Stimulated activated naive CD4-positive, alpha-beta T cell (primary cell): ENCODE measurements around the gene EXOC3.

Source experiments
- DNase-seq, 6 experiments: peaks; one replicate each; lab custom pipeline; 2025; lab: John Stamatoyannopoulos, UW

Gene EXOC3

DNA sequence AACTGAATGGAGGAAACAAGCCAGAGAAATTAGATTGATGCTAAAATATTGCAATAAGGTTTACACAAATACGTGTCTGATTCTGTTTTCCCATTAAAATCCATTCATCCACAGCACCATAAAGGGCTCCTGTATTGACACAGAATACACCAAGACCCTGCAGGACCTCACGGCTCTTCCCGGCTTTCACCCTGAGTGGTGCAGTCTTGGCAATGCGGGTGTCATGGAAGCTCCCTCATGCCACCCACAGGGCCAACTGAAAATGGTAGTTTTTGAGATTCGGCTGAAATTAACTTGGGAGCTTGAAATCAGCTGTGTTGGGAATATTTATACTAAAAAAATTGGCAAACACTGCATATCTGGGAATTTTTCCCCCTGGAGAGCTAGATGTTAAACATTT is 17.3 kb upstream of the EXOC3 start:
- no peak for DNase-seq

DNA sequence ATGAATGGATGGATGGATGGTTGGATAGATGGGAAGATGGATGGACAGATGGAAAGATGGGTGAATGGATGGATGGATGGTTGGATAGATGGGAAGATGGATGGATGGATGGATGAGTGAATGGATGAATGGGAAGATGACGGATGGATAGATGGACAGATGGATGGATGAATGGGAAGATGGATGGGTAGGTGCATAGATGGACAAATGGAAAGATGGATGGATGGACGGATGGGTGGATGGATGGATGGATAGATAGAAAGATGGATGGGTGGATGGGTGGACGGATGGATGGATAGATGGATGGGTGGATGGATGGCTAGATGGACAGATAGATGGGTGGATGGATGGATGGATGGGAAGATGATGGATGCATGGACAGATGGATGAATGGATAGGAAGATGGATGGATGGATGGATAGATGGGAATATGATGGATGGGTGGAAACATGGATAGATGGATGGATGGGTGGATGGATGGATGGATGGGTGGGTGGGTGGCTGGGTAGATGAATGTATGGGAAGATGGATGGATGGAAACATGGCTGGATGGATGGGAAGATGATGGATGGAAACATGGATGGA is 16.5 kb upstream of the EXOC3 start:
- DNase-seq = no peak

DNA sequence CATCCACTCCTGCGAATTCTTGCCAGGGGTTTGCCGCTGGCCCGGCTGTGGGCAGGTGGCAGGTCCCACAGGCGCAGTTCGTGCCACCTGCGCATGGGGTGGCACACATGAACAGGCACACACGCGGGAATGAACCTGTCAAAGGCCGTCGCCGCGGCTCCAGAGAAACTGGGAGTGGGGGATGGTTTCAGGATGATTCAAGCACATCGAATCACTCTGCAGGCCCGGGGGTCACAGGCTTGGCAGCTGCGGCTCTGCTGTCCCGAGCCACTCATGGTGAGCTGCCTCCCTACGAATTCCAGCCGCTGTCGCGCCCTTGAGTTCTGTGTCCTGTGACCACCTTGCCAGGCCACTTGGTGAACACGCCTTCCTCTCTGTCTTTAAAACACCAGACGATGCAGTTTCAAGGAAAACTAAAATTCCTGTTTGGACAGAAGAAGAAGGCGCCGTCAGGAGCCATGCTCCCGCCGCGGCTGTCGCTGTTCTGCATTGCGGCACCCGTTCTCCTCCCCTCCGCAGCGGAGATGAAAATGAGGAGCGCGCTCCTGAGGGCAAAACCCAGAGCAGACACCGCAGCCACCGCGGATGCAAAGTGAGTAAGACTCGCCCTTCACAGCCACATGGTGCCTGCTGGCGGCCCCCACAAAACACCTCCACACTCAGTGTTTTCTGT is 15.4 kb upstream of the EXOC3 start:
- no peak for DNase-seq

DNA sequence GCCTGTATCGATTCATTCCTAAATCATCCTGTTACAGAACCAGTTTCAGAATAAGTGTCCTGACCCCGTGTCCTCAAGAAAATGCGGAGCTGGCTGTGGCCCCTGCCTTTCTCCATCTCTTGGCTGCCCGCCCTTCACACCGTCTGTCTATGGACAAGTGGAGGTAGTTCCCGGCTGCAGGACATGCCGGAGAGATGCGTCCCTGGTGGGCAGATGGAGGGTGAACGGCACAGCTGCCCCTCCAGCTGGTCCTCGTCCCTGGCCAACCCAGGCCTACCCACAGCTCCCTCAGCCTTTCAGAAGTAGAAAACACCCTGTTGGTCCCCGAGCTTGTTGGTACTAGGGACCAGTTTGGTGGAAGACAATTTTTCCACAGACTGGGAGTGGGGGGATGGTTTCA is 14.8 kb upstream of the EXOC3 start:
- DNase-seq = no peak

DNA sequence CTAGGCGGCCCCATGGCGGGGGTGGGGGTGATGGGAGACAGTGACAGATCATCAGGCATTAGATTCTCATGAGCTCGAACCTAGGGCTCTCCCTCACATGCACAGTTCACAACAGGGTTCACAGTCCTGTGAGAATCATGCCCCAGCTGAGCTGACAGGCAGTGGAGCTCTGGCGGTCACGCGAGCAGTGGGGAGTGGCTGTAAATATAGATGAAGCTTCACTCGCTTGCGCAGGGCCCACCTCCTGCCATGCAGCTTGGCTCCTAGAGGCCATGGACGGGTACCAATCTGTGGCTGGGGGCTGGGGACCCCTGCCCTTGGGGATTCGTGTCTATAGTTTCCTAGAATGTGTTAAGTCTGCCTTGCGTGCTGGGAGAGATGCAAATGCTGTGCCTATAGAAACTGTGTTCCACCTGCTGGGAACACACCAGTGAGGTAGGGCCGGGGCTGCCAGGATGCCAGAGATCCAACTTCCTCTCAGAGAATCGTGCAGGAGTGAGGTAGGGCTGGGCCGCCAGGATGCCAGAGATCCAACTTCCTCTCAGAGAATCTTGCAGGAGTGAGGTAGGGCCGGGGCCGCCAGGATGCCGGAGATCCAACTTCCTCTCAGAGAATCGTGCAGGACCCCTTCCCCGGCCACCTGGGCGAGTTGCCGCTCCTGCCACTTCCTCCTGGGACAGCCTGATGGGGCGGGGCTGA is 14.1 kb upstream of the EXOC3 start:
- DNase-seq = no peak

DNA sequence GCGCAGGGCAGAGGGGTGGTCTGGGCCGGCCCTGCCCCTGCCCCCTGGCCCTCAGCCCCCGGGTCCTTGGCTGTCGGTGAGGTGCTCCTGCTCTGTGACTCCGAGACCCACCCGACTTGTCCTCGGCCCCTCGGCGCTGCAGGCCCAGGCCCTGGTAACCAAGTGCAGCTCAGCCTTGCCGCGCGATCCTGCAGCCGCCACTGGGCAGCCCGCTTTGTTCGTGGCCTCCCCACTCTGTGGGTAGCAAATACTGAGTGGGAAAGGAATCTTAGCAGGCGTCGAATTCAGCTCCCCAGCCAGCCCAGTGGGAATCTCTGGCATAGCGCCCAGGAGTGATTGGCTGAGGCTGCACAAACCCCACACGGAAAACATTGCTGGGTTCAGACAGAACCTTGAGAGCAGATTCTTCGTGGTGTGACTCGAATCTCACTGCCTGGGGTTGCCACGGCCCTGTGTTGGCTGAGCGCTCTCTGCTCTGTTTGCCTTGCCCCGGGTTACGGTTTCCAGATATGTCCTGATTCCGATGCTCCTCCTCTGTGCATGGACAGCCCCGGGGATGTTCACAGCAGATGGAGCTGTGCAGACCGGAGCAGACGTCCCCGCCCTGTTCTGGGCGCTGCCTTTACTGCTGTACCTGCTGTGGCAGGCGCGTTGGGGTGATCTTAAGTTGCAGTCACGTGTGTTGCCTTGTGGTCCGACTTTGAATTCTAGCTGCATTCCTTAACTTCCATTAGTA is 13.4 kb upstream of the EXOC3 start:
- no peak for DNase-seq

DNA sequence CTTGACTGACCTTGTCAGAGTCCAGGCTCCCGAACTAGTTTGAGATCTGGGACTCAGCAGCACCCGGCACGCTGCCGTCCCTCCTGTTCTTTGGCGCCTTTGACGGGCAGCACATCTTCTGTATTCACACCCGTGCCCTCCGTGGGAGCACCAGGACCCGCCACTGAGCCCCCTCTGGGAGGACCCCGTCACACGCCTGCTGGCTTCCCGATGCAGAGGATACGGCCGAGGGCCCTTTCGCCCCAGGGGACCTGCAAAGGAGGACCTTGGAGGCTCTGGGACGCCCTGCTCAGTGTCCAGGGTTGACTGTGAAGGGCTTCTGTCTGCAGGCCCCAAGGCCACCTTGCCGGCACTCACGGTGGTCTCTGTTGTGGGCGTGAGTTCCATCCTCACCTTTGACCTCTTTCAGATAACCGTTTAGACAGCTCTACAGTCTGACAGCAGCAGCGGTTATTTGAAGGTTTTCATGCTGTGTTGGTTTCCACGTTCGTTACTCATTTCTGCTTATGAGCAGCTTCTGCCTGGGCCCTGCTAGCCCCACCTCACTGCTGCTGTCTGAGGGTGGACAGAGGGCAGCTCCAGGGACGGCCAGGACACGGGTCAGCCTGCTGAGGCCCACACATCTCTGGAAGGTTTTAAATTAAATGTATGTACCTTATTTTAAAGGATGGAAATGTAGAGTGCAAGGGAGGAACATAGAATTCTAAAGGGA is 12.6 kb upstream of the EXOC3 start:
- no peak for DNase-seq

DNA sequence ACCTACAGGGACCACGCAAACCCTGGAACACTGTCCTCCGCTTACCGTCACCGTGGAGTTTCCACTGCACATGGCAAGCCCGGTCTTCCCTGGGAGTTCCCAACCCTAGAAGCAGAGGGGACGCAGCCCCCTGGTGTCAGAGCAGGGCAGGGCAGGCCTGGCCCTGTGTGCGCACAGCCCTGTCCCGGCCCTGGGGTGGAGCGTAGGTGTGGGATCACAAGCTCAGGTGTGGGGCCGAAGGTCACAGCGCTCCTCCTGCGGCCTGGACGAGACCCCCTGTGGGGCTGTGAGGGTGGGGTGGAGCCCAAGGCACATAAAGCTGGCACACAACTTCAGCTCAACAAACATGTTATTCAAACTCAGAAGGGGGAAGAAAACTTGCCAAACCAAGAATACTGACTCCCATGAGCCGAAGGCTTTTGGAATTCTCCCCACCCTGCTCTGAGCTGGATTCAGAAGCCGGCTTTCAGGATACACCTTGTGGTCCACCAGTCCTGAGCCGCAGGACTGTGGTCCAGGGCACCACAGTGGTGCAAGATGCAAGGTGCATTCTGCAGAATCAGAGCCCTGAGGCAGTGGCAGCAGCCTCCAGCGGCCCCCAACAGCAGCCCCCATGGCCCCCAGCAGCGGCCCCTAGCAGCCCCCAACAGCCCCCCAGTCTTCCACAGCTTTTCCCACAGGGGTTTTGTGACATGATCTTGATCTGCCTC is 11.8 kb upstream of the EXOC3 start:
- peak in 3 of 6 experiments; percentile 5 to 7 (median 6) for DNase-seq

DNA sequence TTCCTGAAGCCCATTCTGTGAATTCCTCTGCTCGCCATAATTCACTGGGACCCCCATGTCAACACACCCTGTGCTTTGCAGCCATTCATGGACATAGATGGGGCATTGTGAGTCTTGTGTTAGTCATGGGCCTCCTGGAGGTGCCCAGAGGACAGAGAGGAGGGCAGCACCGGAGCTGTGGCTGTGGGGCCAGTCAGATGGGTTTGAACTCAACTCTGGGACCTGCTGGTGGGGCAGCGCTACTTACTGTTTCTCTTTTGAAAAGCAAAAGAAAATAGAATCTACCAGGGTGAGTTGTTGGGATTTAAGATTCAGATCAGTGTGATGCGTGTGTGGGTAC is 11.3 kb upstream of the EXOC3 start:
- DNase-seq = no peak

DNA sequence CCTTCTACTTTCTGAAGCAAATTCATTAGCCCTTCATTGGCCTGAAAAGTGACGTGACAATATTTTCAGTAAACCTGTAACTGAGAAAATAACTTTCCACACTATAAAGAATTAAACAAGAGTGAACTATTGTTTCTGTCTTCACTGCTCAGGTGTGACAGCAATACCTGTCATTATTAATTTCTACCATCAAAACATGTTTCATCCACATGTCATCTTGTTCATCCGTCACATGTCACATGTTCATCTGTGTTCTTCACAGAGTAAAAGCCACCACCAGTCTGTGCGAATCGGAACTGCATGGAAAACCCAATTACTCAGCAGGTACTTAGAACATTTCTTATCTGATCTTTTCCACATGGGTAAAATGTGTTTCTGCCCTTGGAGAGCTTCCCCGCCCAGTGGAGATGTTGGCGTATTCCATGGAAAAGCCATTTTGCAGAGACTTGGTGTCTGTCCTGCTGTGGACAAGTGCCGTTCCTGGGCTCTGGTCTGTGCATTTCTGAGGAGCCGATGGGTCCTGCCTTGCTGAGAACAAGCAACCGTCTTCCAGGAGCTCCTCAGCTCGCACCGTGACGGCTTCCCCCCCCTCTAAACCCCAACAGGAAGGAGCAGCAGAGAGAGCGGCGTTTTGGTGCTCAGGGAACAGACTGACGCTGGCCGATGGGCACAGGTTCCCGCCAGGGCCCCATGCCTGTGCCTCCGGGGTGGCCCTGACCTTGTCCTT is 10.6 kb upstream of the EXOC3 start:
- no peak for DNase-seq

DNA sequence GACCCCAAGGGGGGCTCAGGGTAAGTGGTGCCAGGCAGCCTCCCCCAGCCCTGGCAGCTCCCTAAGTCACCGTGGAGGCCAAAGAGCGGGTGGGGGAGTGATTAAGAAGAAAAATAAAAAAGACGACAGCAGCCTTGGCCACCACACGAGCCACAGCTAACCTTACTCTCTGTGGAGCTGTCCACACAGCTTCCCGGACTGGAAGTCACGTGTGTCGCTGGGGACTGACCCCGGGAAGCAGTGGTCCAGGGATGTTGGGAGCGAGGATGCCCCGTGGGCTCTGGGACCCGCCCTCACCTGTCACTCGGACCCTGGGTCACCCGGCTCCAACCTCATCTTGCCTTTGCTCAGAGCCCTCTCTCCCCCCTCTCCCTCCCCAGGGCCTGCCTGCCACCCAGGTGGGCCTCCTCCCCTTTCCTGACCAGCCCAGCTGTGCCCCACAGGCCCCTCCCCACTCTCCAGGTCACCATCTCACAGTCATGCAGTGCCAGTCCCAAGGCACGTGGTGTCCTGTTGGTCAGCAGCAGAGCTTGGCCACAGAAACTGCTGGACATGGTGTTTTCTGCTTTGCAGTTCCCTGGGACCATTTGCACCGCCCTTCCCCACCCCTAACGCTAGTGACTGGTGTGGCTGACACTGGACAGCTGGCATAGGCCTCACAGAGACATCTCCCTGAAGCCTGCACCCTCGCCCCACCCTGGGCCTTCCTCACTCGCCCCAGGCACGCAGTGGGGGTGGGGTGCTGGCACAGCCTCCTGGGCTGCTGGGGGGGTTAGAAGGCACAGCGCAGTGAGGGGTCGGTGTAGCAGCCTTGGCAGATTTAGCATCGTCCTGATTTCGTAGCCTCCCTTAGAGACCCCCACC is 9.8 kb upstream of the EXOC3 start:
- no peak for DNase-seq

DNA sequence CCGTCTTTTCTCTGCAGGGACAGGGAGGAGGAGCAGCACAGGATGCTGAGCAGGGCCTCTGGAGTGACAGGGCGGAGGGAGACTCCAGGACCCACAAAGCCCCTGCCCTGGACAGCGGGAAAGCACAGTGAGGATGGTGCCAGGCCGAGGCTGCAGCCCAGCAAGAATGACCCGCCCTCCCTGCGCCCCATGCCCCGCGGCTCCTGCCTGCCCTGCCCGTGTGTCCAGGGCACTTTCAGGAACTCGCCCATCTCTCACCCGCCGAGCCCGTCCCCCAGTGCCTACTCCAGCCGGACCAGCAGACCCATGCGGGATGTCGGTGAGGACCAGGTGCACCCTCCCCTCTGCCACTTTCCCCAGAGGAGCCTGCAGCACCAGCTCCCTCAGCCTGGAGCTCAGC is 9.1 kb upstream of the EXOC3 start:
- no peak for DNase-seq

DNA sequence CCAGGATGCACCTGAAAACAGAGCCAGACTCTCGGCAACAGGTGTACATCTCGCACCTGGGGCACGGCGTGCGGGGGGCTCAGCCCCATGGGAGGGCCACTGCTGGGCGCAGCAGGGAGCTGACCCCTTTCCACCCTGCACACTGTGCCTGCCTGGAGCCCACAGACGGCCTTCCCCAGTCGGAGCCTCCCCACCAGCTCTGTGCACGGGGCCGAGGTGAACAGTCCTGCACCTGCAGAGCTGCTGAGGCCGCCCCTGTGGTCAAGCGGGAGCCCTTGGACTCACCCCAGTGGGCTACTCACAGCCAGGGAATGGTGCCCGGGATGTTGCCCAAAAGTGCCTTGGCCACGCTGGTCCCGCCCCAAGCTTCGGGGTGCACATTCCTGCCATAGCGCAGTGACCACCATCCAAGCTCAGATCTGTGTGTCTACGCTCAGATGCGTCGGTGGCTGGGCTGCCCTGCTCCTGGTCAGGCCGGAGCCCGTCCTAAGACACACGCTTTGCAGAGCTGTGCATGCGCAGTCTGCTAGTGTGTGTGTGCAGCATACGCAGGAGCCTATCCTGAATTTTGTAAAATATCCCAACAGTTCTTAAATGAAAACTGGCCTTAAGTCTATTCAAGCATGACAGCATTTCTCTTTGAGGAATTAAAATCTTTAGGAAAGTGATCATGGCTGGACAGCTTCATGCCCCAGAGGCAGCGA is 8.4 kb upstream of the EXOC3 start:
- DNase-seq = no peak

DNA sequence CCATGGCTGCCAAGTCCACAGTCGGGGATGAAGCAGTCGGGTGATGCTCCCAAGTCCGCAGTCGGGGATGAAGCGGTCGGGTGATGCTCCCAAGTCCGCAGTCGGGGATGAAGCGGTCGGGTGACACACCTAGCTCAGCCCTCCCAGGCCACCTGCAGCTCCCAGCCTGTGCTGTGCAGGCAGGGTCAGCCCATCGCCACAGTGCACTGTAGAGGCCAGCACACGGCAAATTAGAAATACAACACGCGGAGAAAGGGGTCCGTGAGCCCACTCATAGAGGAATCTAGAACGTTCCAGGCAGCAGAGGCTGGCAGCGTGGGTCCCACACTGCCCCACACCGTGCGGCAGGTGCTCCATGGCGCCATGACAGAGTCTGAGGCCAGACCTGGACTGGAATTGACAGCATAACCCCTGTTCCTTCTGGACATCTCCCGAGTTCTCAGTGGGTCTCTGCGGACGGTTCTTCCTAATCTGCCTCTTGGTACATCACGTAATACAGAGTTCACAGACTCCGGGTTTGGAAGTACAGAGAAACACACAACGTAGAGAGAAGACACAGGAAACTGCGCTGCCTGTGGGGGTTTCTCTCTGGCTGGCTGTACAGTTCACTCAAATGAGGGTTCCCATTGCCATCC is 7.7 kb upstream of the EXOC3 start:
- DNase-seq = no peak

DNA sequence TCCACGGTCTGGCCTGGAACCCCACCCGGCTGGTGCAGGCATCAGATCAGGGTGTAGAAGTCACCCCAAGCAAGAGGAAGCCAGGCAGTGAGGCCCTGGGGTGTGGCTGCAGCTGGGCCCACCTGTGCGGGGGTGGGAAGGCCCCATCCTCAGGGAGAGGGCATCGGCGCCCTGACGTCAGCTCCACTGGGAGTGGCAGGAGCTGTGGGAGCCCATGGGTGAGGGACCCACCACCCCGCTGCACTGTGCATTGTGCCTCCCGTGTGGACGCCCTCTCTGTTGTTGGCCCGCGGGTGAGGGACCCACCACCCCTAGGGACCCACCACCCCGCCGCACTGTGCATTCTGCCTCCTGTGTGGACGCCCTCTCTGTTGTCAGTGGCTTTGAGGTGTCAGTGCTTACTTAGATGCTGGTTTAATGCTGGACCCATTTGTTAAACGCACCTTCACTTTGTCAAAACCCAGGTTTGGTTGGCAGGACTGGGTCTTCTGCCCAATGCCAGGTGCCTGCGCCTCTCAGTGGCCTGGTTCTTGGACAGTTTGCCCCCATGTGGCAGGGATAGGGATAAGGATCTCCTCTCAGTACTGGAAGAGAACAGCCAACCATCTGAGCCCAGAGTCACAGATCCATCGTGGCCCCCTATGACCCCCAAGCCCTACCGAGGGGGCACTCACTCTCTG is 6.9 kb upstream of the EXOC3 start:
- no peak for DNase-seq

DNA sequence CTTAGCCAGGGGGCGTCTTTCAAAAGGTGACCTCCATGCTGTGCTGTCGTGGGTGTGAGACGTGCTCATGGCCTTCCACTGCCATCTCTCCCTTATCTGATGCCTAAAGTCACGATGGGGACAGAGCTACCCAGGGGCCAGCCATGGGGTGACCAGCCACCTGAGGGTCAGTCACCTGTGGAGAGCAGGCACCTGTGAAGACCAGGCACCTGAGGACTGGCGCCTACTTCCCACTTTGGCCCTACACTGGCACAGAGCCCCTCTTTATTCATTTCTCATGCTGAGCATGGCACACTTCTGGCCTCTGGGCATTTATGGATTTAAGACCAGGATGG is 6.4 kb upstream of the EXOC3 start:
- no peak for DNase-seq

DNA sequence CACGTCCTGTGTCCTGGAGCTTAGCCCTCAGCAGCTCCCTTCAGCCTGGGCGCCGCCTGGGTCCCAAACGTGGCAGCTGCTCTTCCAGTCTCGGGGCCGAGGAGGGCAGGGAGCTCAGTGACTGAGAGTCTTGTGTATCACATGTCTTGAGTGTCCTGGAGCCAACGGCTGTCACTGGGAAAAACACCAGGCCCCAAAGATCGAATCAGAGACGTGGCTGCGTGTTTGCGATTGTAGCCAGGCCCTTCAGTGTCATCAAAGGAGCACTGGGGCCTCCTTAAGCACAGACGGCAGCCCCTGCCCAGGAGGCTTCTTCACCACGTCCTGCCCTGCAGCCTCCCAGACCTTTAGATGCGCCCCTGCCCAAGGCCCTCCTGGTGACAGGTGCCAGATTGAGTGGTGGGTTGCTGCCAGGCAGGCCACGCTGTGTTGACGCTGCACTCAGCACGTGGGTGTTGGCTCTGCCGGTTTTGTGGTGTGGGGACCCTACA is 5.7 kb upstream of the EXOC3 start:
- DNase-seq = no peak

DNA sequence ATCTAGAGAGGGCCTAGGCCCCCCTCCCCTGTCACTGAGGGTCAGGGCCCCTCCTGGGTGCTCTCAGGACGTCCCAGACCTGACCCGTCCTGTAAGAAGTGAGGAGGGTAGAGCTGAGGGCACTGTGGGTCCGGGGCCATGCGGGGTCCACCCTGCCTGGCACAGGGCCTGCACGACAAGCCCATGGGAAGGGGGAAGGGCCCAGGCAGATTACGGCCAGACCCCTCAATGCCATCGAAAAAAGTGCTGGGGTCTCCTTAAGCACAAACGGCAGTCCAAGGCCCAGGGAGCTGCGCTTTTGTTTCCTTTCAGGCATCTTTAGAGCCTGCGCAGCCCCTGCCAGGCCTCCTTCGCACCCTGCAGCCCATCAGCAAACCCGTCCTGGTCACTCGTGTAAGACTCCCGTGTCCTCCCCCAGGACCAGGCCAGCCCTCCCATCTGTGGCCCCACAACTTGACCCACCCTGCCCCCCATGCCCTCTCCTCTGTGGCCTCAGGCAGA is 4.4 kb upstream of the EXOC3 start:
- DNase-seq = no peak
